Mucosa of descending colon (tissue), 3 donors: Measurements from ENCODE around the gene CDC42EP3. TPM values are rescaled to one million over a fixed set of nuclear protein-coding genes. Genes with fewer than 3 reads are reported as not detected.

Experiments used
- ATAC-seq: fragments of 200-7000 bp; cut with Tn5 transposase; one replicate; pipeline ENCODE4 v1.9.1; 2020; ENCODE audit warnings: mild to moderate bottlenecking, moderate library complexity
- DNase-seq, 3 donors: peaks; one replicate each; pipeline ENCODE4 v3.0.0-alpha.2; 2020
- H3K36me3 ChIP-seq: fragments of 200-600 bp; one replicate; pipeline ENCODE4 v1.8.0; 2021; ENCODE audit warnings: low read depth, mild to moderate bottlenecking
- H3K4me1 ChIP-seq: fragments of 200-600 bp; one replicate; pipeline ENCODE4 v1.8.0; 2021; ENCODE audit warnings: low read depth, mild to moderate bottlenecking
- H3K4me3 ChIP-seq: fragments of 200-600 bp; one replicate; pipeline ENCODE4 v1.8.0; 2021; ENCODE audit warnings: mild to moderate bottlenecking
- H3K9me3 ChIP-seq: fragments of 200-600 bp; one replicate; pipeline ENCODE4 v1.8.0; 2021; ENCODE audit warnings: mild to moderate bottlenecking
- intact Hi-C, 2 donors: fragments of 100-400 bp; cut with DNase I in 1 of 2; cut with micrococcal nuclease in 1 of 2; formaldehyde crosslinking; loops; one replicate each; pipeline versions ENCODE4 v1.11.0 to v1.11.1; 2022; cut with DNase I, micrococcal nuclease
- total RNA-seq, 3 donors: library from RNA; stranded (reverse); fragmentation: NEBNext Ultra II Directional in 2 of 3; extraction: Animal tissue kit (Norgen Biotek cat#: 25700) in 2 of 3; gene quantifications; one replicate each; pipeline versions ENCODE4 v1.2.1 to v1.2.4, GENCODE V29; 2021 to 2023
- TF ChIP-seq, protein P1 (sequence below): fragments of 200-600 bp; IDR thresholded peaks from one replicate; pipeline ENCODE4 v1.8.0; 2022; ENCODE audit warnings: antibody characterized with exemption, mild to moderate bottlenecking
- donor health status: DM: no; HTN: no; CAD: no; lungs with moderate emphysema.
- donor health status: DM: no; HTN: no; CAD: no.
- donor health status: DM: no; HTN: yes; CAD: no.

Gene CDC42EP3
- total RNA-seq, 3 donors from 2014 or later: 27.9 to 67.0 (median 30.1) TPM

DNA sequence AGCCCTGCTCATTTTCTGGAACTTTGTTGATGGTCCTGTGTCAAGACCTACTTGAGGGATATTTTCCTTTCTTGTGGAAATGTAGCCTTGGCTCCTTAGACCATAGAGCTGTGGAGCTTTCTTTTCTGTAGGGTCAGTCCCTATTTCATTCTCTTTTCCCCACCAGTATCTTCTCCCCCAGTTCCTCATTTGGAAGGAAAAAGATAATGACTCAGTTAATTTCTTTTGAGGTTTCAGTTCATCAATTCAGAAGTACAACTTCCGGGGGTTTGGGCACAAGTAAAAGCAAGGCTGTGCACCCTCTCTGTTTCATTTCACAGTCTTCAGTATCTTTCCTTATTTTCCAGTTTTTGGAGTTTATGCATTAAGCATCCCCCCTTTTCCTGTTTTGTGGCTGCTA lies 70.7 kb downstream of the CDC42EP3 start:
- DNase-seq: no peak
- intact Hi-C loops: no loop called here
- peak; percentile 52 for ATAC-seq
- no peak overlapping the region for H3K4me3 ChIP-seq
- no peaks in the 10 kb centered on the region for H3K36me3 ChIP-seq
- no peaks in the 10 kb centered on the region for H3K9me3 ChIP-seq
- no peaks in the 10 kb centered on the region for H3K4me1 ChIP-seq
- TF ChIP-seq, protein P1, sequence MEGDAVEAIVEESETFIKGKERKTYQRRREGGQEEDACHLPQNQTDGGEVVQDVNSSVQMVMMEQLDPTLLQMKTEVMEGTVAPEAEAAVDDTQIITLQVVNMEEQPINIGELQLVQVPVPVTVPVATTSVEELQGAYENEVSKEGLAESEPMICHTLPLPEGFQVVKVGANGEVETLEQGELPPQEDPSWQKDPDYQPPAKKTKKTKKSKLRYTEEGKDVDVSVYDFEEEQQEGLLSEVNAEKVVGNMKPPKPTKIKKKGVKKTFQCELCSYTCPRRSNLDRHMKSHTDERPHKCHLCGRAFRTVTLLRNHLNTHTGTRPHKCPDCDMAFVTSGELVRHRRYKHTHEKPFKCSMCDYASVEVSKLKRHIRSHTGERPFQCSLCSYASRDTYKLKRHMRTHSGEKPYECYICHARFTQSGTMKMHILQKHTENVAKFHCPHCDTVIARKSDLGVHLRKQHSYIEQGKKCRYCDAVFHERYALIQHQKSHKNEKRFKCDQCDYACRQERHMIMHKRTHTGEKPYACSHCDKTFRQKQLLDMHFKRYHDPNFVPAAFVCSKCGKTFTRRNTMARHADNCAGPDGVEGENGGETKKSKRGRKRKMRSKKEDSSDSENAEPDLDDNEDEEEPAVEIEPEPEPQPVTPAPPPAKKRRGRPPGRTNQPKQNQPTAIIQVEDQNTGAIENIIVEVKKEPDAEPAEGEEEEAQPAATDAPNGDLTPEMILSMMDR: no peak

DNA sequence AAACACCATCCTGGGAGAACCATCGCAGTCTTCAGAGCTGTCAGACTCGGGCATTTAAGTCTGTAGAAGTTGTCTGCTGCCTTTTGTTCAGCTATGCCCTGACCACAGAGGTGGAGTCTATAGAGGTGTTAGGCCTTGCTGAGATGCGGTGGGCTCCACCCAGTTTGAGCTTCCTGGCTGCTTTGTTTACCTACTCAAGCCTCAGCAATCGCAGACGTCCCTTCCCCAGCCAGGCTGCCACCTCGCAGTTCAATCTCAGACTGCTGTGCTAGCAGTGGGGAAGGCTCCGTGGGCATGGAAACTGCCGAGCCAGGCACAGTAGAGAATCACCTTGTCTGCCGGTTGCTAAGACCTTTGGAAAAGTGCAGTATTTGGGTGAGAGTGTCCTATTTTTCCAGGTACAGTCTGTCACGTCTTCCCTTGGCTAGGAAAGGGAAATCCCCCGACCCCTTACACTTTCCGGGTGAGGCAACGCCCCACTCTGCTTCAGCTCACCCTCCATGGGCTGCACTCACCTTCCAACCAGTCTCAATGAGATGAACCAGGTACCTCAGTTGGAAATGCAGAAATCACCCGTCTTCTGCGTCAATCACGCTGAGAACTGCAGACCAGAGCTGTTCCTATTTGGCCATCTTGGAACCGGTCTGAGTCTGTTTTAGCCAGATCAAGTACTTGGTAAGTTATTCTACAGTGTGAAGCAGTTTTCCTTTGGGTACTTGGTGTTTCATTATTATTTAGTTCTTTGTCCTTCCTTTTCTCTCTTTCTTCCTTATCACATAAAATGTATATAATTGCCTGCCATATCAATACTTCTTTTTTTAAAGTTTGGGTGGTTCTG lies 71.5 kb downstream of the CDC42EP3 start:
- ATAC-seq: peak; percentile 69
- Histone ChIP-seq H3K9me3 (no peaks in the 10 kb centered on the region), H3K4me1 (no peaks in the 10 kb centered on the region), H3K4me3 (no peak overlapping the region), H3K36me3 (no peaks in the 10 kb centered on the region)
- intact Hi-C loops: no loop called here
- peak; percentile 46 to 80 (median 57) for DNase-seq
- TF ChIP-seq, protein P1: no peak

DNA sequence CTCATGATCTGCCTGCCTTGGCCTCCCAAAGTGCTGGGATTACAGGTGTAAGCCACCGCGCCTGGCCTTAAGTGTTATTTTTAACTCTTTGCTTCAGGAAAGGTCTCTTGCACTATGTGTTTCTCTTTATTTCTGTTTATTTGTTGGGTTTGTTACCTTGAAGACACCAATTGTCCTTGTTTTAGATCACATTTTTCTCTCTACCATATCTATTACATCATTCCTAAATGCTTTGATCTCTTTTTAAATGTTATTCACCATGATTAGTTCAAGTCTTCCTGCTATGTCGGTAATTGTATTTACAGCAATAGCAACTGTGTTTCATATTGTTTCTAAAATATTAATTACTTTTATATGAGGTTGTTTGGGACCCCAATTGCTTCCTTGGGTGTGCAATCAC lies 77.7 kb downstream of the CDC42EP3 start:
- H3K9me3 ChIP-seq: peaks cover 6% of the 10 kb centered on the region
- ATAC-seq: no peak
- TF ChIP-seq, protein P1: no peak
- H3K4me3 ChIP-seq: no peak overlapping the region
- intact Hi-C loops: no loop called here
- no peaks in the 10 kb centered on the region for H3K4me1 ChIP-seq
- H3K36me3 ChIP-seq: no peaks in the 10 kb centered on the region
- no peak for DNase-seq

DNA sequence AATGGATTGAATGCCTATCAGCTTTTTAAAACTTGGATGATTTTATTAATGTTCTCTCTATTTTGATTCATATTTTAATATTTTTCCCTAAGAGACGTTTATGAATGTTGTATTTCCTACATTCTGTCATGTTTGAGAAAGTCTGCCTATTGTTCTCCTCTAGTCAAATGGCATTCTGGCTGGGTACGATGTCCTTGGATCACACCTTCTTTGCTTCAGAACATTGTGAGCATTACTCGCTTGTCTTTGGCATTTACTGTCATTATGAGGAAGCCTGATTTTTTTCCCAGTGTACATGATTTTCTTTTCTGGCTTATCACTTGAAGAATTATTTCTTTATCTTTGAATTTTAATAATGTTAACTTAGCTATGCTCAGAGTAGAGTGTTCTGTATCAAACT lies 78.4 kb downstream of the CDC42EP3 start:
- peaks cover 6% of the 10 kb centered on the region for H3K9me3 ChIP-seq
- H3K4me1 ChIP-seq: no peaks in the 10 kb centered on the region
- no peak overlapping the region for H3K4me3 ChIP-seq
- ATAC-seq (no peak), DNase-seq (no peak)
- intact Hi-C loops: no loop called here
- TF ChIP-seq, protein P1: no peak
- no peaks in the 10 kb centered on the region for H3K36me3 ChIP-seq
